Activated CD8-positive, alpha-beta memory T cell treated with anti-CD3 and anti-CD28 coated beads, Interleukin-2, amount 50 U/mL, for 24 hours (primary cell): ENCODE data around the gene TAAR9.
"Not testable (repeated sequence)": the region's sequence is repeated elsewhere in the genome, so short reads cannot be mapped to it uniquely, and the experiment has no call there.

Experiments
- DNase-seq: peaks from one replicate; pipeline ENCODE4 v3.0.0-alpha.2; 2020; ENCODE audit errors: extremely low read depth

Gene TAAR9

DNA sequence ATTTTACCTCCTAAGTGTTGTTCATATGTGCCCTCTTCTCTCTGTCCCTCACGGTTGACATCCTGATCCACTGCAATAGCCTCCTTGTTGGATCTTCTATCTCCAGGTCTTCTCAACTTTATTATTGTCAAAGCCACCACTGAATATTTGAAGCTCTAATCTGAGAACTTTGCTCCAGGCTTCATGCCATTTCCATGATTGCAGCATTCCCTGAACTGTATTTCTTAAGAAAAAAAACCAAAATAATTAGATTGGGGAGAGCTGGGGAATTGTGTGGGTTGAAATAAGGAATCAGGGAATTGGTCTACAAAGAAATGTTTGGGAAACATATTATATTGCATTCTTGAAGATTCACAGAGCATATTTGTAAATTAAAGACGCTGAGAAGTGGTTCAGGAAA lies 22.7 kb upstream of the TAAR9 start:
- DNase-seq = no peak

- no peak for DNase-seq
These were observed 17.1 kb upstream of the TAAR9 start for GRCh38 chr6:132520953-132521352.

DNA sequence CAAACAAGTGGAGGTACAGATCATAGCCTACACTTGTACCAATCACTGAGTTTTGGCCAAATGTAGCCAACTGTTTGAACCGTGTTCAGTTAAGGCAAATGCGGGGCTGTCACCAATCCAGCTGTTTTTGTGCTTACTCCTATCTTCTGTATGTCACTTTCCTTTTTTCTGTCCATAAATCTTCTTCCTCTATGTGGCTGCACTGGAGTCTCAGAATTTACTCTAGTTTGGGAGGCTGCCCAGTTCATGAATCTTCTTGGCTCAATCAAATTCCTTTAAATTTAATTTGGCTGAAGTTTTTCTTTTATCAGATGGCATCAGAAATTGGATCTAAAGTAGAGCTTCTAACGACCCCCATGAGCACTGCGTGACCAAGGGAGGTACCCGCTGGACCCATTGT lies 13.4 kb upstream of the TAAR9 start:
- DNase-seq = no peak

DNA sequence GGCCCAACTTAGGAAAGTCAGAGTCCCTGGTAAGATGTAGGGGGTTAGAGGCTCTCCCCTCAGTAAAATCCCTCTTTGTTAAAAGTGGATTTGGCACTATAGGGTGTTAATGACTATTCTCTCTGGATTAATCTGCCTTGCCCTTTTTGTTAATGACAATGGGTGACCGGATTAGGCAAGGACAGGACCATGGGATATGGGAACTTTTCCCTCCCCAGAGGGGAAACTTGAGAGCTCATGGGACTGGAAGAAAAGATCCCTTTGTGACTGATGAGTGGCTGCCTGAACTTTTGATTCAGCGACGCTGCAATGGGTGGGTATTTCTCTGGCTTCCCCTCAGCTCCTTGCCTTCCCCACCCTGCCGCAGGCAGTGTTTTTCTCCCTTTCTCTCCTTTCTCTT lies 12.2 kb upstream of the TAAR9 start:
- no peak for DNase-seq

GRCh38 chr6:132526461-132526860 lies 11.6 kb upstream of the TAAR9 start:
- DNase-seq = no peak

GRCh38 chr6:132527791-132528190 lies 10.3 kb upstream of the TAAR9 start:
- DNase-seq = no peak

- DNase-seq = peak; percentile 48
These were observed 7.6 kb upstream of the TAAR9 start for GRCh38 chr6:132530293-132530974.

GRCh38 chr6:132534546-132534945 lies 3.5 kb upstream of the TAAR9 start:
- not testable (repeated sequence) for DNase-seq

- no peak for DNase-seq
These were observed 932 bp upstream of the TAAR9 start for GRCh38 chr6:132537145-132537544.

DNA sequence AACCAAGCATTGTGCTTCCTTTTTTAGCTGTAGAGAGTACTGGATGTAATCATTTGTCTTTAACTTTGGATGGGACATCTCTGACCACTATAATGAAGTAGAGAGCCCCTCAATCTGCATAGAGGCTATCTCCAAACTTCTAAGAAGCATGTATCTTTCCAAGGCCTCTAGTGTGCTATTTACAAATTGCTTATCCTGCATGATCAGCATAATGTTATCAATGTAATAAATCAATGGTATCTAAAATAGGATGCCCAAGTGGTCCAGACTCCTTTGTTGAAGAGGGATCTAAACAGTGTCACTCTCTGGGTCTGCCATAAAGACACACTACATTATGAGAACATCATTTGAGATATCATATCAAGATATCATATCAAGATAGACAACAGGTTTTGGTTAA lies 6.7 kb downstream of the TAAR9 start:
- no peak for DNase-seq

- DNase-seq = no peak
These were observed 10.8 kb downstream of the TAAR9 start for GRCh38 chr6:132548746-132549463.

- no peak for DNase-seq
These were observed 13.1 kb downstream of the TAAR9 start for GRCh38 chr6:132551214-132551613.

DNA sequence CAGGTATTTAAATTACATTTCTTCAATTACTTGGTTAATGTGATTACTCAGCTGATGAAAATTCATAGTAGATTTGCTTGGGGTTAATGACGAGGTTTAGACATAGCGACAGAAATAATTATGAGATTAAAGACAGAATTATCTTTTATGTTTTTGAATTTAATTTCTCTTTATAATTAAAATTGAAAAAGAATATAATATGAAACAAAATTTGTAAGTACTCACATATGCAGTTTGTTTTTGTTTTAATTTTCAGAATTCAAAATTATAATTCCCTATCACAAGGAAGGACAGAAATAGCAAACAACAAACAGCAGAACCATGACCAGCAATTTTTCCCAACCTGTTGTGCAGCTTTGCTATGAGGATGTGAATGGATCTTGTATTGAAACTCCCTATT lies 14.3 kb downstream of the TAAR9 start, which contains the start of gene TAAR8:
TAAR8 (plus strand) TSS at position 301 of the 400 bp plus-strand sequence; CDS start at position 322, 21 bp downstream.
- no peak for DNase-seq

GRCh38 chr6:132560087-132560486 lies 22.0 kb downstream of the TAAR9 start:
- DNase-seq = not testable (repeated sequence)

- DNase-seq = no peak
These were observed 28.3 kb downstream of the TAAR9 start for GRCh38 chr6:132566404-132566803.

- no peak for DNase-seq
These were observed 29.5 kb downstream of the TAAR9 start for GRCh38 chr6:132567566-132567965.

- DNase-seq = no peak
These were observed 30.5 kb downstream of the TAAR9 start for GRCh38 chr6:132568611-132569010.

GRCh38 chr6:132569170-132569569 lies 31.1 kb downstream of the TAAR9 start:
- DNase-seq = no peak

- no peak for DNase-seq
These were observed 32.2 kb downstream of the TAAR9 start, which contains the start of gene TAAR6 for GRCh38 chr6:132570221-132570777. Gene TAAR6, plus strand, starts transcription at chr6:132570322. Its CDS starts 0 bp downstream, at chr6:132570322.

GRCh38 chr6:132571774-132572173 lies 33.7 kb downstream of the TAAR9 start:
- DNase-seq = no peak

DNA sequence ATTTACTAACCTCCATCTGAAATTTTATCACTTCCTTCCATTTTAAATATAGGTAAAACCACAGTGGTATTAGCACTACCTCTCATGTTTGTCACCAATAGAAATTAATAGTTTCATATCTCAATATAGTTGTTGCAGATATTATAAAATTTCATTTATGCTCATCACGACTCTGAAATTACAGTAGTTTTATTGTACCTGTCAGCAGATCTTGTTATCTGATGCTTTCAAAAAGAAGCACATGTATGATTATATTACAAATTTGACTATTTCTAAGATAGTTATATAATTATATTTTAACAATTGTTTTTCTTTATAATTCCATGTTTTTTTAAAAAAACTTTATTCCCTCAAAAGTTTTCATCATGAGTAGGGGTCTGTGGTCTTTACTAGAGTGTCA lies 46.6 kb downstream of the TAAR9 start:
- no peak for DNase-seq

DNA sequence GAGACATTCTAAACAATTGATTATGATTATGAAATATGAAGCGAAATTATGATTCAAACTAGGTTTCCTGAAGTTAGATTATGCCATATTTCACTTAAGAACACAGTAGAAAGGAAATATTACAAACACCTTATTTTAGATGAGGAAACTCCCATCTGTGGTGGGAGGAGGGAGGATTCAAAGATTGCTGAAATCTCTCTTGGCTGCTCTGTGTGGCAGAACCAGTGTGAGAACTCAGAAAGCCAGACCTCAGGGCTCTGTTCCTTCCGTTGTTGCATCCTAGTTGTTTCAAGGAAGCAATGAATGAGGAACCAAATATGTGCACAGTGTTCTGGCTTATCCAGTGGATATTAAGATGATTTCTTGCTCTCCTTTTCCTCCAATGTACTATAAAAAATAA lies 49.3 kb downstream of the TAAR9 start:
- DNase-seq = no peak
